Activated T-cell treated with anti-CD3 and anti-CD28 coated beads, Interleukin-2, amount 50 U/mL, for 1 hour (primary cell): ENCODE data around the gene FBXW10.
"Not testable (repeated sequence)": the region's sequence is repeated elsewhere in the genome, so short reads cannot be mapped to it uniquely, and the experiment has no call there.

Experiments
- DNase-seq: peaks from one replicate; pipeline ENCODE4 v3.0.0-alpha.2; 2020

Gene FBXW10

GRCh38 chr17:18755969-18756368 lies 12.1 kb downstream of the FBXW10 start:
- DNase-seq, result not testable (repeated sequence)

GRCh38 chr17:18757368-18758044 lies 13.7 kb downstream of the FBXW10 start:
- DNase-seq, result not testable (repeated sequence)

- not testable (repeated sequence) for DNase-seq
Measured at GRCh38 chr17:18758344-18758743, 14.5 kb downstream of the FBXW10 start.

GRCh38 chr17:18760221-18760620 lies 16.4 kb downstream of the FBXW10 start:
- DNase-seq, result not testable (repeated sequence)

GRCh38 chr17:18770572-18770971 lies 26.7 kb downstream of the FBXW10 start:
- not testable (repeated sequence) for DNase-seq

- not testable (repeated sequence) for DNase-seq
Measured at GRCh38 chr17:18771066-18771465, 27.2 kb downstream of the FBXW10 start.

GRCh38 chr17:18772471-18772870 lies 28.6 kb downstream of the FBXW10 start:
- no peak for DNase-seq

- DNase-seq, result peak; percentile 97
Measured at GRCh38 chr17:18780991-18781718, 37.3 kb downstream of the FBXW10 start, which contains the start of gene TVP23B. Gene TVP23B (plus strand): TSS chr17:18781183. CDS start chr17:18781294, 111 bp downstream.

GRCh38 chr17:18781805-18782204 lies 38.0 kb downstream of the FBXW10 start:
- not testable (repeated sequence) for DNase-seq

- DNase-seq, result not testable (repeated sequence)
Measured at GRCh38 chr17:18785933-18786332, 42.1 kb downstream of the FBXW10 start.

- not testable (repeated sequence) for DNase-seq
Measured at GRCh38 chr17:18786890-18787289, 43.0 kb downstream of the FBXW10 start.

- DNase-seq, result not testable (repeated sequence)
Measured at GRCh38 chr17:18791402-18791801, 47.5 kb downstream of the FBXW10 start.

- DNase-seq, result not testable (repeated sequence)
Measured at GRCh38 chr17:18794841-18795240, 51.0 kb downstream of the FBXW10 start.

- DNase-seq, result not testable (repeated sequence)
Measured at GRCh38 chr17:18796887-18797286, 53.0 kb downstream of the FBXW10 start.

- DNase-seq, result not testable (repeated sequence)
Measured at GRCh38 chr17:18803458-18804245, 59.8 kb downstream of the FBXW10 start.

GRCh38 chr17:18815924-18816323 lies 72.1 kb downstream of the FBXW10 start:
- DNase-seq, result not testable (repeated sequence)

- not testable (repeated sequence) for DNase-seq
Measured at GRCh38 chr17:18816489-18817371, 72.9 kb downstream of the FBXW10 start.

GRCh38 chr17:18821430-18821829 lies 77.6 kb downstream of the FBXW10 start:
- DNase-seq, result not testable (repeated sequence)

GRCh38 chr17:18827613-18828012 lies 83.8 kb downstream of the FBXW10 start:
- not testable (repeated sequence) for DNase-seq
